T-helper 2 cell treated with Interferon-gamma antibody and Interleukin-4, amounts not matched to agents 5 μg/mL and 100 μg/mL, for 36 hours (primary cell): Measurements from ENCODE around the gene USP31.
"Not testable (repeated sequence)": the region's sequence is repeated elsewhere in the genome, so short reads cannot be mapped to it uniquely, and the experiment has no call there.

Experiments used
- DNase-seq: peaks from one replicate; pipeline ENCODE4 v3.0.0; 2021; ENCODE audit warnings: low spot score
- H3K27ac Mint-ChIP-seq: one replicate; pipeline ENCODE4 v1.8.0; 2021; ENCODE audit warnings: mild to moderate bottlenecking, mixed read lengths
- H3K27me3 Mint-ChIP-seq: one replicate; pipeline ENCODE4 v1.8.0; 2021; ENCODE audit warnings: low read depth, mixed read lengths
- H3K36me3 Mint-ChIP-seq: one replicate; pipeline ENCODE4 v1.8.0; 2021; ENCODE audit warnings: low read depth, mixed read lengths
- H3K4me1 Mint-ChIP-seq: one replicate; pipeline ENCODE4 v1.8.0; 2021; ENCODE audit warnings: low read depth, mixed read lengths
- H3K4me3 Mint-ChIP-seq: one replicate; pipeline ENCODE4 v1.8.0; 2022; ENCODE audit warnings: mild to moderate bottlenecking, moderate library complexity, mixed read lengths
- H3K9me3 Mint-ChIP-seq: one replicate; pipeline ENCODE4 v1.8.0; 2021; ENCODE audit warnings: mixed read lengths

Gene USP31

GRCh38 chr16:23113185-23113584 is 36.1 kb downstream of the USP31 start:
- Mint-ChIP-seq H3K9me3 (no peaks in the 10 kb centered on the region), H3K27ac (no peak overlapping the region), H3K27me3 (no peaks in the 10 kb centered on the region), H3K36me3 (no peaks in the 10 kb centered on the region), H3K4me3 (no peak overlapping the region), H3K4me1 (no peaks in the 10 kb centered on the region)
- DNase-seq, result no peak

GRCh38 chr16:23110257-23110899 is 38.9 kb downstream of the USP31 start:
- no peak for DNase-seq

GRCh38 chr16:23107936-23108335 is 41.3 kb downstream of the USP31 start:
- Mint-ChIP-seq H3K36me3 (peaks cover 2% of the 10 kb centered on the region), H3K4me1 (no peaks in the 10 kb centered on the region), H3K27ac (no peak overlapping the region), H3K4me3 (no peak overlapping the region), H3K27me3 (no peaks in the 10 kb centered on the region), H3K9me3 (no peaks in the 10 kb centered on the region)
- DNase-seq, result no peak

More at GRCh38 chr16:23110257-23110899, 38.9 kb downstream of the USP31 start:
- Mint-ChIP-seq H3K36me3 (peaks cover 2% of the 10 kb centered on the region), H3K4me1 (no peaks in the 10 kb centered on the region), H3K4me3 (no peak overlapping the region), H3K9me3 (no peaks in the 10 kb centered on the region), H3K27ac (no peak overlapping the region), H3K27me3 (no peaks in the 10 kb centered on the region)

GRCh38 chr16:23107117-23107516 is 42.1 kb downstream of the USP31 start:
- Mint-ChIP-seq H3K4me1 (no peaks in the 10 kb centered on the region), H3K27ac (no peak overlapping the region), H3K27me3 (no peaks in the 10 kb centered on the region), H3K4me3 (no peak overlapping the region), H3K36me3 (peaks cover 2% of the 10 kb centered on the region), H3K9me3 (no peaks in the 10 kb centered on the region)
- DNase-seq, result no peak

DNA sequence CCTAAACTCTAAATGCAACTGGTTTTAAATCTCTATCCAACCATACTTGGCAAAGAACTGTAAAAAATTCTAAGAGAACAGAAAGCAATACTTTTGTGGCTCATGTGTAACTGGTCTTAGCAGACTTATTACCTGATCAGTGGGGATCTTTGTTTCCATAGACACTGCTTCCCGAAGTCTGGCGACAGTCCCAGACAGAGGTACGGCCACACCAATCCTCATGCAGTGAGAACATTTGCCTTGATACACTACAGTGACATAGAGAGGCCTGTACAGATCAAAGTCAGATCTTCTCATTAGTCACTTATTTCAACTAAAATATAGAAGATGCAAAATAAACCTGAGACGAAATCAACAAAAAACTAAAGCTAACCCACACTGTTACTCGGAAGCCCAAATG is 43.9 kb downstream of the USP31 start:
- no peaks in the 10 kb centered on the region for H3K9me3 Mint-ChIP-seq
- no peaks in the 10 kb centered on the region for H3K27me3 Mint-ChIP-seq
- DNase-seq, result no peak
- H3K27ac Mint-ChIP-seq, result no peak overlapping the region
- H3K4me3 Mint-ChIP-seq, result no peak overlapping the region
- H3K4me1 Mint-ChIP-seq, result no peaks in the 10 kb centered on the region
- H3K36me3 Mint-ChIP-seq, result peaks cover 7% of the 10 kb centered on the region

DNA sequence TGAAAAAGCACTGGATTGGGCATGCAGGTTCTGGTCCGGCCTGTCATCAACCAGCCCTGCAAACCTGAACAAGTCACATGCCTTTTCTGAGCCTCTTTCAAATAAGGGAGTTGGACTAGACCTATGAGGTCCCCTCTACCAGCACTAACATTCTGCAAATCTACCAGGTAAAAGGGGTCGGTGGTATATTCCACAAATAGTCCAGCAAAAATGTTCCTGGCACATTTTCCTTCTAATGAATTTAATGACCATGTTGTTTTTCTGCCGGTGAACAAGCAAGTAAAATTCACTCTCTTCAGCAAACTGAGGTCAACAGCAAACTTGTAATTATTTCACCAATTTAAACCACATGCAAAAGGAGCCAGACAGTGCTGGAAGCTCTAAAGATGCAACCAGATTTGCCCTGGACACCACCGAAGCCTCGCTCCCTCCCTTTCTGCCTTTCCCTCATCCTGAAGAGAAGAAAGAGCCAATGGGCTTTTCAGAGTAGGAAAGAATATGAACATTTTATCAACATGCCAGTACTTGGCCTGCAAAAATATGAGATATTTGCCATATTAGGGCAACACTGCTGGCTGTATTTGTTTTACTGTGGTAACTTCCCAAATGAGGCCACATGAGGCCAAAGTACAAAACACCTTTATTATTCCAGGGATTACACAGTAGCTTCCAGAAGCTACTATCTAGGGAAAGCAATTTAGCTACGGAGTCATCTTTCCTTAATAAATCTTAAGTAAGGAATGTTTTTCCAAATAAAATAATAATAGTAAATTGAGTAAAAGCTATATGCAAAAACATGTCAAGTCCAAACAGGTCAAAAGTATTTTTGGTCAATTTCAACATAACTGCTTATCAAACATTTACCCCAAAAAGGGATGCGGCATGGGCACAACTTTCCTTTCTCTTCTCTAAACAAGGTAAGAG is 45.0 kb downstream of the USP31 start:
- H3K4me3 Mint-ChIP-seq, result no peak overlapping the region
- H3K36me3 Mint-ChIP-seq, result peaks cover 13% of the 10 kb centered on the region
- H3K27ac Mint-ChIP-seq, result no peak overlapping the region
- no peak for DNase-seq
- H3K27me3 Mint-ChIP-seq, result no peaks in the 10 kb centered on the region
- H3K9me3 Mint-ChIP-seq, result no peaks in the 10 kb centered on the region
- no peaks in the 10 kb centered on the region for H3K4me1 Mint-ChIP-seq

DNA sequence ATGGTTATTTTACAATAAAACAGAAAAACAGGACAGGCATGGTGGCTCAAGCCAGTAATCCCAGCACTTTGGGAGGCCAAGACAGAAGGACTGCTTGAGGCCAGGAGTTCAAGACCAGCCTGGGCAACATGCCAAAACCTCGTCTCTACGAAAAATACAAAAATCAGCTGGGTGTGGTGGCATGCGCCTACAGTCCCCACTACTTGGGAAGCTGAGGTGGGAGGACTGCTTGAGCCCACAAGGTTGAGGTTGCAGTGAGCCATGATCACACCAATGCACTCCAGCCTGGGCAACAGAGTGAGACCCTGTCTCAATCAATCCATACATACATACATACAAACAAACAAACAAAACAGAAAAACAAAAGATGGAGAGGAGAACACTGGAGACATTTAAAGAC is 45.6 kb downstream of the USP31 start:
- no peak overlapping the region for H3K27ac Mint-ChIP-seq
- DNase-seq, result no peak
- no peaks in the 10 kb centered on the region for H3K4me1 Mint-ChIP-seq
- H3K4me3 Mint-ChIP-seq, result no peak overlapping the region
- peaks cover 18% of the 10 kb centered on the region for H3K36me3 Mint-ChIP-seq
- peaks cover 3% of the 10 kb centered on the region for H3K9me3 Mint-ChIP-seq
- H3K27me3 Mint-ChIP-seq, result no peaks in the 10 kb centered on the region

- no peaks in the 10 kb centered on the region for H3K27me3 Mint-ChIP-seq
- DNase-seq, result no peak
- H3K9me3 Mint-ChIP-seq, result peaks cover 3% of the 10 kb centered on the region
- peaks cover 22% of the 10 kb centered on the region for H3K36me3 Mint-ChIP-seq
- peaks cover 12% of the 10 kb centered on the region for H3K4me1 Mint-ChIP-seq
- H3K4me3 Mint-ChIP-seq, result no peak overlapping the region
- H3K27ac Mint-ChIP-seq, result no peak overlapping the region
Observed at GRCh38 chr16:23101012-23101550, 48.2 kb downstream of the USP31 start.

- not testable (repeated sequence) for H3K9me3 Mint-ChIP-seq, H3K27me3 Mint-ChIP-seq
- Mint-ChIP-seq H3K27ac (peak overlapping the region; percentile 96), H3K36me3 (peaks cover 33% of the 10 kb centered on the region), H3K4me3 (peak overlapping the region; percentile 83), H3K4me1 (peaks cover 29% of the 10 kb centered on the region)
- peak; percentile 6 for DNase-seq
Observed at GRCh38 chr16:23096450-23096849, 52.8 kb downstream of the USP31 start.

DNA sequence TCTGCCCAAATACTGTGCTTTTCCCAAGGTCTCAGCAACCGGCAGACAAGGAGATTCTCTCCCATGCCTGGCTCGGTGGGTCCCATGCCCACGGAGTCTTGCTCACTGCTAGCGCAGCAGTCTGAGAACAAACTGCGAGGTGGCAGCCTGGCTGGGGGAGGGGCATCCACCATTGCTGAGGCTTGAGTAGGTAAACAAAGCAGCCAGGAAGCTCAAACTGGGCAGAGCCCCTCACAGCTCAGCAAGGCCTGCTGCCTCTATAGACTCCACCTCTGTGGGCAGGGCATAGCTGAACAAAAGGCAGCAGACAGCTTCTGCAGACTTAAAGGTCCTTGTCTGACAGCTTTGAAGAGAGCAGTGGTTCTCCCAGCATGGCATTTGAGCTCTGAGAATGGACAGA is 55.1 kb downstream of the USP31 start:
- H3K27ac Mint-ChIP-seq, H3K9me3 Mint-ChIP-seq, H3K27me3 Mint-ChIP-seq, DNase-seq: not testable (repeated sequence)
- Mint-ChIP-seq H3K36me3 (peaks cover 25% of the 10 kb centered on the region), H3K4me1 (peaks cover 29% of the 10 kb centered on the region), H3K4me3 (peak overlapping the region; percentile 23)

GRCh38 chr16:23092801-23093117 is 56.5 kb downstream of the USP31 start:
- Mint-ChIP-seq H3K4me3 (no peak overlapping the region), H3K27ac (no peak overlapping the region), H3K27me3 (no peaks in the 10 kb centered on the region), H3K4me1 (peaks cover 29% of the 10 kb centered on the region), H3K36me3 (peaks cover 17% of the 10 kb centered on the region), H3K9me3 (no peaks in the 10 kb centered on the region)
- DNase-seq, result no peak

- H3K4me1 Mint-ChIP-seq, result peaks cover 29% of the 10 kb centered on the region
- H3K27ac Mint-ChIP-seq, result no peak overlapping the region
- DNase-seq, result no peak
- no peaks in the 10 kb centered on the region for H3K27me3 Mint-ChIP-seq
- H3K36me3 Mint-ChIP-seq, result peaks cover 17% of the 10 kb centered on the region
- H3K4me3 Mint-ChIP-seq, result no peak overlapping the region
- no peaks in the 10 kb centered on the region for H3K9me3 Mint-ChIP-seq
Observed at GRCh38 chr16:23092072-23092800, 57.0 kb downstream of the USP31 start.

GRCh38 chr16:23089111-23089510 is 60.1 kb downstream of the USP31 start:
- Mint-ChIP-seq H3K9me3 (no peaks in the 10 kb centered on the region), H3K36me3 (peaks cover 16% of the 10 kb centered on the region), H3K27me3 (no peaks in the 10 kb centered on the region), H3K27ac (no peak overlapping the region), H3K4me3 (no peak overlapping the region), H3K4me1 (no peaks in the 10 kb centered on the region)
- DNase-seq, result no peak

GRCh38 chr16:23088018-23088417 is 61.2 kb downstream of the USP31 start:
- Mint-ChIP-seq H3K36me3 (peaks cover 13% of the 10 kb centered on the region), H3K9me3 (no peaks in the 10 kb centered on the region), H3K27ac (no peak overlapping the region), H3K4me1 (peaks cover 1% of the 10 kb centered on the region), H3K27me3 (no peaks in the 10 kb centered on the region), H3K4me3 (no peak overlapping the region)
- no peak for DNase-seq
